HG03175 (cell line): Measurements from ENCODE around the gene FOXA1.

Experiments used
- ATAC-seq: cut with Tn5 transposase; IDR thresholded peaks from one replicate; pipeline ENCODE4 v1.9.1; 2021; ENCODE audit warnings: mild to moderate bottlenecking, moderate library complexity; ENCODE audit not compliant: unreplicated experiment

The FOXA1 gene

DNA sequence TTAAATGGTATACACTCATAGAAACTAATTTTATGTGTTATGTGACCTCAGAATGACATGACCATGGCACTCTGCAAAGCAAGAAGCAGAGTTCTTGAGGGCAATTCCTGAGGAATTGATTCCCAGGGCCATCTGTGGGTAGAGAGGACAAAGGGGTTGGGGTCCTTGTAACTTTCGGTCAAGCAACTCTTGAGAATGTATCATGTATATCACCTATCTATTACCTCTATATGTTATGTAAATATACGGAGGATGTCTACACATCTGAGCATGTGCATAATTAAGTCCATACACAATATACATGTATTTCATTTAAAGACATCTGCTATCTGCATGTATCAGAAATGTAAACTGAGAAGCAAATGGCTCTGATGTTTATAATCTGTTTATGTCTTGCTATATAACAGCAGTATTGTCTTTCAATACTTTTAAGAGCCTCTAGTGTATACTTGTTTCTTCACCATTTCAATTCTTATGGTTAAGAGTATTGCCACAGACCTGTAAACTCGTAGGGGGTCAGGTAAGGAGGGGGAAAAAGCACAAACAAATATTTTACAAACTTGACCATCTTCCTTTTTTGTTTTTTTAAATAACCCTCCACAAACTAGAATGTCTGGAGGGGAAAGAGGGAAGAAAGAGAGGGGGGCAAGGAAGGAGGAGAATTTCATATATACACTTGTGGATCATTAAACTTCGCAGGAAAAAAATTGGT is 4.5 kb downstream of the FOXA1 start:
- ATAC-seq: no peak

DNA sequence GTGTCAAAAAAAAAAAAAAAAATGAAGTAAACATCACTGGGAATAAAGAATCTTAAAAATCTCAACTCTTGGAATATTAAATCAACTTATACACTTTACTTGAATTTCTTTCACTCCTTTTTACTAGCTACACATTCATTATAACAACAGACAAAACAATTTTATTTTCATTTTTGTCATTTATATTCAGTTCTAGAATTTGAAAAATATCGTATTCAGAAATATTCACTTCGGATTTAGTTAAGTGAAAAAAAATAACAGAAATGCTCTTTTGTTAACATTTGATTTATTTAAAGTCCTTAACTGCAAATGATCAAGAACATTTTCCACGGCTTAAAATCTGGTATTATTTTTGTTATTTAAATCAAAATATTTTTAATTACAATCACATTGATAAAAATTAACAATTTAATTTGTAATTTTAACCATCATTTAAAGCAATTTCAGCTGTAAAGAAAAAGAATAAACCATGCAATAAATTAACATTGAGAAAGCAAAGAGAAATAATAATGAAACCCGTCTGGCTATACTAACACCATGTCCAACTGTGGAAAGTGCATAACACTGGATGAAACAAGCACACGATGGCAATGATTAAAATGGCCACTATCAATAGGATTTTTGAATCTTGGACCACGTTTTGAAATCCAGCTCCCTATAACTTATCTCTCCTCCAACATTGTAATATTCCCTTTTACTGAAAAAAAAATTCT is 5.2 kb downstream of the FOXA1 start:
- no peak for ATAC-seq

DNA sequence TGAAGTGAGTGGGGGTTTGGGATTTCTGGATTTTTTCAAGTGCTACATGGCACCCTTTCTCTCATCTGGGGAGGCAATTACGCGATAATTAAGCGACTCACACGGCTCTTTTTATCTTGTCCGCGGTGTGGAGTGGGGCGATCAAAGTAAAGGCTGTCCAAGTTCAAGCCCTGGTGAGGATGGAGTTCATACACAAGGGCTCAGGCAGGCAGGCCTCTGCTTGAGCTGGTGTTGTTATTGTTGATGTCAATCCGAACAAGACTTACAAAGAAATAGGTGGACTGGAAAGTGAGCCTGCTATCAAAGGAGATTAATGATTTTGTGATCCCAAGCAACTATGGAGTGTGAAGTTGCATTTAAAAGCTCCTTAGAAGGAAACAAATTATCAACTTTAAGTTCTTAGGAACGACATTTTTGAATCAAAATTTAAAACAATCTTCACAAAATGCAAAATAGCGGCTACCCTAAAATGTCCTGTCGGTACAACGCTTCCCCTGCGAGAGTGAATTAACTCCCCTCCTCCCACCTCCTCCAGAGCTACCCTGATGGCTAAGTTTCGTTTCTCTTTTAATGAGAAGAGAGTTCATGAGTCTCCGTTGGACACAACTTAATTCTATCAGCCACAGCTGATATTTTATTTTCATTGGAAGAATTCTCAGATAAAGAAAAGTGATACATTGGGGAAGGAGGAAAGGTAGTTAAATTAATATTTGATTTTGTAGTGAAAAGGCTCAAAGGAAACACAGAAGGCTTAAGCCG is 5.9 kb downstream of the FOXA1 start:
- no peak for ATAC-seq

DNA sequence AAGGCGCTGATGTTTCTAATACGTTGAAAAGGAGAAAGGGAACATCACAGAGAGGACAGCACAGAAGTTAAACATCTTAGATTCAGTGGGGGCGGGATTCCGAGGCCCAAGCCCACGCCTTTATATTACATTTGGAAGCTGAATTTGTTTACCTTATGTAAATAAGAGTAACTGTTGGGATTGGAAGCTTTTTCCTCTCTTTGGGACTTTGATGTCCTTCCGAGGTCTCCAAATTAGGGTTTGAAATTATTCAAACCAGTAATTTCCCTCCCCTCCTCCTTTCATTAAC is 6.4 kb downstream of the FOXA1 start:
- no peak for ATAC-seq

DNA sequence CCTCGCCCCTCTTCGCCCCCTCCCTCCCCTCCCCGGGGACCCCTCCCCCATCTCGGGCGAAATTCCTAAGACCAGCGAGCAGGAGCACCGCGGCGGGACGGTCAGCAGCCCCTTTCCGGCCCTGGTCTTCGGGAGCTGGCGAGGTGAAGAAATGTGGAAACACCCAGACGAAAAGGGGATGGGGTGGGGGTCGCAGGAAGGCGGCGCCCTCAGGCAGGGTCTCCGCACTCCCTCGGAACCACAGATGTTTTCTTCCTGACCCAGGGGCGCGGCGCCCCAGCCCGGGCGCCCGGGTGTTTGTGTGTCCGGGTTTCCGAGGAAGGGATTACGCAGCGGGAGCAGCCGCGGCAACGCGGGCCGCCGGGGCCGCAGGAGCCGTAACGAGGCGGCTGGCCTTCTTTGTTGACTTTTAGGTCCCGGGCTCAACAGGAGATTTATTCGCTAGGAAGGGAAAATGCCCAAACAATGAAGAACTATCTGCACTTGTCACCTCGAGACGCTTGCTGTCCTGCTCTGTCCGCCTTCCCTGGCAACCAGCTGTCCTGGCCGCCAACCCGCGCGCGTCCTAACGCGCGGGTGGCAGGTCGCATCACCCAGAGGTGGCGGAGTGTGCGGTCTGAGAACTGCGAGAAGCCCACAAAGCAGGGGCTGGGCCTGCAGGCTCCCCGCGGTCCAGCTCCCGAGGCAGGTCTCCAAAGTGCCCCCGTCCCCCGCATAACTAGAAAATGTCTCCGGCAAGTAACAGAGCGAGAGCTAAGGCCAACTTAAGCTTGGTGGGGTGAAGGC is 7.0 kb downstream of the FOXA1 start:
- no peak for ATAC-seq

DNA sequence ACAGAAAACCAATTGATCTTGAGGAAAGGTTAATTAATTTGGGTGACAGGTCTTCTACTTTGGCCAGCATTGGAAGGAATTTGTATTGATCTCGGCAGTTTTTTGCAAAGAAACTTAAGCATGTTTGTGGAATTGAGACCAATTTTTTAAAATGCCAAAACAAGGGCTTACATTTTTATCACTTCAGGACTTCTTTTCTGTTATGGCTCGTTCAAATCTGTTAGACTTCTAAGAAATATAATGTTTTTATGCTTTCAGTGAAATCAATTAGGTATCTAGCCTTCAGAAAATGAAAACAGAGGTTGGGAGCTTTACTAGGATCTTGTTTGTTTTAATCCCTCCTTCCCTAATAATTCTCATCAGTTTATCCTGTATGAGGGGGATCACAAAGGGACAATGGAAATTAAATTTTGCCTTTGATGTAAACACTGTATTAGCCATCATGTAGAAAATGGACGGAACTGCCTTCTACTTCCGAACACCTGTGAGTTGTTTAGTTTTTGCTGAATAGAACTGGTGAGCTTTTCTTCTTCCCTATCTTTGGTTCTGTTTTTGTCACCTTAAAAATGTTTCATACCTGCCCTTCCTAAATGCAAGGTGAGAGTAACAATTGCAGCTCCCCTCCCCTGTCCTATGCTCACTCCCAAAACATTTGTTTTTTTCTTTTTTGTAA is 7.8 kb downstream of the FOXA1 start:
- ATAC-seq: no peak

DNA sequence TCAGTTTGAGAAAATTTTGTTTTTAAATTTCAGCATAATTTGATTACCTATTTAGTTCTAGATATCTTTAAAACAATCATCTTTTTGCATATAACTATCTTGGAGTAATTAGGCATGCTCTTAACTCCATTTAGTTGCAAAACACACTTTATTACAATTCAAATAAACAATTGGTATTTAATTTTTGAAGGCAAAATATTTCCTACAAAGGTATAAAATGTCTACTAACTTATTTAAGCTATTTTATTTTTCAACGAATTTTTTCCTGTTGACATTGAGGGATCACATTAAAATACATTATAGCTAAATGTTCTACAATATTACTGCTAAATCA is 8.3 kb downstream of the FOXA1 start:
- ATAC-seq: no peak

DNA sequence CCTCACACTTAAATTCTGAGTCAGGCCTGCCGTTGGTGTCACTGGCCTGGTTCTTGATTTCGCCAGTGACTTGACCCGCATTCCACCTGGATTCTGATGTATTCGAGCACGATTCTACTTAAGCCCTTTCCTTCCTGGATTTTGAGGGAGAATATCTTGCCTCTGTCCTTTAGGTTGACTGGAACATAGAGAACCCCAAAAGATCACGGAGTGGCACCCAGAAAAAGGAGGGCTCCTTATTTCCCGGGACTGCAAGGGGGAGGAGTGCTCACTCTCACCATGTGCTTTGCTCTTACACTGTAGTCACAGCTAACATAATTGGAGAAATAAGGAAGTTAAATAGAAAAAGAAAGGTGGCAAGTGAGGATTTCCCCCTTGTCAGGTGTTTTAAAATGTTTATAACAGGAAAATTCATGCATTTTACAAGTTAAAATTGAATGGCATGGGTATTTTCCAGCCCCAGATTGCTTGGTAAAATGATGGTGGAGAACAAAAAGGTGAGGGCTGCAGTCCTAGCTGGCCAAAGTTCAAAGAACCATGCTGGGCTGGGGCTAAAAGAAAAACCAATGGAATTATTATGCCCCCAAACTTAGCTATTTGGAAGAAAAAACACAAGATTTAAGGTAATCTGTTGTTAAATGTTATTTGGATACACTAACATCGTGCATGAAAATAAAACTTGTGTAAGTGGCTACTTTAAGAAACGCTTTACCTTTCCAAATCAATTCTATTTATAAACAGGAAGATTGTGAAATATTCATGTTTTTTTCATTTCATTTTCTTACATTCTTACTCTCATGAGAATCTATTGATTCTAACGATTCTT is 8.9 kb downstream of the FOXA1 start:
- no peak for ATAC-seq

DNA sequence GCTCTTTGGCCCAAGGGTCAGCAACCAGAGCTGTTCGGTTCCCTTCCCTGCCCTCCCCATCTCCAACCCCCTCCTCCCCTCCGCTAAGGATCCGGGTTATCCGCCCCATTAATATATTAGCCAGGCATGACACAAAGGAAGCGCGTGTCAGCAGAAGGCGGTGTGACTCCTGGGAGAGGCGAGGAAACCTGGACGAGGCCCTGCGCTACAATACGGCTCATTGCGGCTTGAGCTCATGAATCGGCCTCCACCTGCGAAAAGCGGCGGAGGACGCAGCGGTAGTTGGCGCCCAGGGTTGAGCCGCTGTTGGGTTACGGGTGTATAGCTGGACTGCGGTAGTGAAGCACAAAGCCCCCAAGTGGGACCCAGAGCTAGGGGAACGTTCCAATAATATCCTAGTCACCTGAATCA is 9.9 kb downstream of the FOXA1 start:
- ATAC-seq: no peak

DNA sequence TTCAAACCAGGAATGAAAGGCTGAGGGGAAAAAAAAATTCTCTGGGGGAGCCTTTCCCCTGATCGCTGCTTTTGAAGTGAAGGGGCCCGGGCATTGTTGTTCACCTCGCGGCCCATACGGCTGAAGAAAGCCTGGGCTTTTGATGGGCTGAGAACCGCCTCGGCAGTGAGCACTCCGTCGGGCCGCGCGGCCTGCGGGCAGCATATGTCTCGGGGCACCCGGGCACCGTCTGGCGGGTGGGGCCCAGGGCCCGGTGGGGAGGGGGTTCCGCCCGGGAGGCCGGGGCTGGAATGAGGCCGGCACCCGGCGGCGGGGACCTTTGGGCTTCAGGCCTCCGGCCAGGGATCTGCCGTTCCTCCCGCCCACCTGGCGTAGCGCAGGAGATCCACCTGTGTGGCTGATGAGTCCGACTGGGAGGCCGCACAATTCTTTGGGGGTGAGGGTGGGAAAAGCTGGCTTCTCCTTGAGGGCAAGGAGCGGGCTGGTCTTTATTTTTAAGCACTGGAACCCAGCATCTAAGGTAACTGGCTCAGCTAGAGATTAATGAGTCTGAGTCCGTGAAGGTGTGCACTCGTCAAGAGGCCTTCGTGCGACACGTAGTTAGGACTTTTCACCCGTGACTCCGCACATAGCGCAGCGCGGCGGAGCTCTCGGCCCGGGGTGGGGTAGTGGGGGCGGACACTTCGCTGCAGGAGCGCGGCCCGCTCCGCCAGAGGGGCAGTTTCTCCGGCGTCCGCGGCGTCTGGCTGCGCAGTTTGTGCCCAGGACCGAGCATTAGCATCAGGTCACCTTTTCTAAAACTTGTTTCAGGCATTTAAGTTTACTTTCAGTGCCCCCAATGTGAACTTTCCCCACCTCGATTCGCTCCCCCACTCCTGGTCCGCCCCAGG is 10.6 kb downstream of the FOXA1 start:
- ATAC-seq: no peak

DNA sequence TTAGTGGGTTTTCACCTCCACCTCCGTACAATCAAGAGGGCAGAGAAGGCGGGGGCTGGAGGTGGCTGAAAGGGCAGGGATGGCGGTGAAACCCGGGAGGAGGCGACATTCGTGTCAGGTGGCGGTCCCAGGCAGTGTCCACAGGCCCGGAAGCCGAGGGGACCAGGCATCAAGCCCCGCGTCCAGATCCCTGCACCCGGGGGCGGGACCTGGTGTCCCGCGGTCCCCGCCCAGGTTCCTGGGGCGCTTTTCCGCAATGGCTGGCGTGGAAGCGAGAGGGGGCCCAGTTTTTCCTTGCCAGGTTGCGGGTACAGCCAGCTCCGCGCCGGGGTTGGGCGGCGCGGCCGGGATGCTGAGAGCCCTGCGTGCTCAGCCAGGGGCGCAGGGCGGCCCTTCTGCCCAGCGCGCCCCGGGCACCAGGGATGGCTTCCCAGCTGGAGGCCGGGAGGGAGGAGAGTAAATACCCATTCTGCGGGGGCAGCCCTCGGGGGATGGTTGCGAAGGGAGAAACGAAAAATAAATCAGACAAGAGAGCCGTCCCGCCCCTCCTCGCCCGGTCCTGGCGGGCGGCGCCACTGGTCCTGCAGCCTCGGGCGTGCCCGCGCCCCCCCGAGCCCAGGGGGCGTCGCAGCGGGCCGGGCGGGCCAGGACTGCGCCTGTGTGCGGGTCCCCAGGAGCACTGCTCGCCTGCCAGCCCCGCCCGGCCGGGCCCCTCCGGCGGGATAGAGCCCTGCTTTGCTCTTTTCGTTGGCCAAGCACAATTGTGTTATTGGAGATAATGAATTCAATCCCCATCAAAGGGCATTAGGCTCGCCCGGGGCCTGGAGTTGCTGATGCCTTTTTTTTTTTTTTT is 11.5 kb downstream of the FOXA1 start:
- ATAC-seq: no peak

DNA sequence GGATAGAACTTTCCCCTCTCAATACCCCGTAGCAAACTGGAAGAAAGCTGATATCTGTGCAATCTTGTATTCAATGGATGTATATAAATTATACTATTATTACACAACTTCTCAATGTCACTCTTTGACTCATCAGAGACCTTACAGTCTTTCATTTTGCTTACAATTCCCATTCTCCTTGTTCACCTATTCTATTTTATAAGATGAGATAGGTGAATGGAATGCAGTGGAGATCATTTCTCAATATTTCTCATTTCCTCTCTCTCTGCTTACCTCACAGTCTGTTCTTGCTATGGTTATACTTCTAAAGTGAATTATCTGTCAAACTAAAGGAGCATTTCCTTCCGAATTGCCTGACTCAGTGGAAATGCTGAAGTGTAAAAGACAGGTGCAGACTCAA is 14.9 kb downstream of the FOXA1 start:
- no peak for ATAC-seq

DNA sequence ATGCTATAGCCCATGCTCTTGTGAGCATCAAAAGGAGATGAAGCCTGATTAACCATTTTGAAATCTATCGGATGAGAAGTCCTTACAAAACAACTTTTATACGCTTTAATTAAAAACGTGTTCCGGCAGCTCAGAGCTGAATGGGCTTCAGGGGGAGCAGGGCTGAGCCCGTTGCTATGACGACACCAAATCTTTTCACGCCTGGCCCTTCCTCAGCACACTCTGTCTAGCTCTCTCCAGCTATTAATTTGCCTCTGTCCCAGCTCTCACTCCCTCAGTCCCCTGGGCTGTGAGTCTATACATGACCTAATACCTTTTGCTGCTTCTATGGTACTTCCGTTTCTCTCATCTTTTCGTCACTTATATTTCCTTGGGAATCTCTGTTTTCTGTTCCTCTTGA is 15.8 kb downstream of the FOXA1 start:
- no peak for ATAC-seq

DNA sequence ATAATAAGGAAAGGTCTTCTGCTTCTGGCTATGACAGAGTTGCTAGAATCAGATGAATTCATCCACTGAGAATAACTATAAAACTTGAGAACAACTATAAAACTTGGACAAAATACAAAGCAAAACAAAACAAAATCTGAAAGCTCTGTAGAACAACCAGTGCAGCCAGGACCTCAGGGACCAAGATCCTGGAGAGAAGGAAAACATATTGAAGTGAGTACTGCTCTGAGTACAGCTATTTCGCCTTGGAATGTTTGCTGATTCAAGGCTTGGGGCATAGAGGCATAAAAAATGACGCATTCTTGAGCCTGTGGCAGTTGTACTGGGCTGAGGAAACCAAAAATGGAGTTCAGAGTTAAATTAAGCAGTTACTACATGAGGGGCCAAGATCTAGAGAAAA is 21.7 kb downstream of the FOXA1 start:
- no peak for ATAC-seq

DNA sequence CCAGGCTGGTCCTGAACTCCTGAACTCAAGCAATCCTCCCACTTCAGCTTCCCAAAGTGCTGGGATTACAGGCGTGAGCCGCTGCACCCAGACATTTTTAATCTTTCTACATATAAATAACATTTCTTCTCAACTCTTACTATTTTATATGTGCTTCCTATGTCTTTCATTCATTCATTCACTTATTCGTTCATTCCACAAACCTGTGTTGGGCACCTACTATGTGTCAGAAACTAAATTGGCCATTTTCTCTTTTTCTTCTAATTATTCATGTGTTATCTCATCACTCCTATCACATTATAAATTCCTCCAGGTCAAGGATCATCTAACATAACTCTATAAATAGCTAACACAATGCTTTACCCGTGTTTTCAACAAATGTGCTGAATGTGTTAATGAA is 23.7 kb downstream of the FOXA1 start:
- no peak for ATAC-seq

DNA sequence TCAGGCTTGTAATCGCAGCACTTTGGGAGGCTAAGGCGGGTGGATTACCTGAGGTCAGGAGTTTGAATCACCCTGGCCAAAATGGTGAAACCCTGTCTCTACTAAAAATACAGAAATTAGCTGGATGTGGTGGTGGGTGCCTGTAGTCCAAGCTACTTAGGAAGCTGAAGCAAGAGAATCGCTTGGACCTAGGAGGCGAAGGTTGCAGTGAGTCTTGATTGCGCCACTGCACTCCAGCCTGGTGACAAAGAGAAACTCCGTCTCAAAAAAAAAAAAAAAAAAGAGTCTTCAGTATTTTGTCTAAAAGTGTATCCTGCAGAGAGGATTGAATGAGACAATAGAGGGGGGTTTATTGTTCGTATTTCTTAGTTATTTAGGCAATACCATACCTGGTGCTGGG is 25.3 kb downstream of the FOXA1 start:
- ATAC-seq: no peak

DNA sequence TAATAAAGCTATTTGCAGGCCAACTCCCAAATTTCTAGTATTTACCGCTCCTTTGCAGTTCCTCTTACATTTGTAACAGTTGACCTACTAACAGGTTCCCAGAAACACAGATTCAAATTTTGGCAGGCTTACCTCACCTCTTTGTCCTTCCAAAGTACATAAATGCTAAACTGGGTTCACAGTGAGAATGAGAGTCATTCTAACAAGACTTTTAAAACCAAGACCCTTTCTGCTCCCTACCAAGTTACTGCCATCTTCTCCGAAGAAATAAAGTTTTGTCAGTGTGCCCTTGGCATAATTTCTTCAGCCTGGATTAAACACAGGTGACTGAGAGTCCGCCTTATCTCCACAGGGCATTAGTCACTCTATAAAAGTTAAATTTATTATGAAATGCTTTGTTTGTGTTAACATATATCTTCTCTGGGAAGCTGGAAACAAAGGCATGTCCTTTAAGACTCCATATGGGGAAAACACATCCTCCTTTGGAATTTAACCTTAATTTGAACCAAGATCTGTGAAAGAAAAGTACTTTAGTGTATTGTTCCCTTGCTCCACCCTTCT is 28.2 kb downstream of the FOXA1 start:
- no peak for ATAC-seq

DNA sequence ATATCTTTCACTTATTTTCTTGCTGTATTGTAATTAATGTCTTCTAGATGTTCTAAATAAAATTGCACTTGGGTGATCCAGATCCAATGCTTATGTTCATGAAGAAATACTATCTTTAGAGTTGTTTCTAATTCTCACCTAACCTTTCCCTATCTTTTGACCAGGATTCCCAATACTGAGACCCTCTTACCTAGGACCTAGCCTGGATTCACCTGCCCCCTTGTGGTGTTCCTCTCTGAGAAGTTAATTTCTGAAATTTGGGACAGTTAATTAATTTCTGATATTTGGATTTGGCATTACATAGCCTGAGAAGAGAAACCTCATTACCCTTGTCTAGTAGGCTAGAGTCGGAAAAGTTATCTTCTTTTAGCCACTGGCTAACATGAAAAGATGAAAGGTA is 29.5 kb downstream of the FOXA1 start:
- no peak for ATAC-seq
